Motor neuron (in vitro differentiated cells): ENCODE measurements around the gene KATNAL2. TPM values are rescaled to one million over a fixed set of nuclear protein-coding genes. Genes with fewer than 3 reads are reported as not detected.

Source experiments
- ATAC-seq, 8 experiments: fragments of 200-7000 bp; cut with Tn5 transposase; replicated peaks in 6 of 8; 2 replicates each; pipeline ENCODE4 v1.8.0; 2021; ENCODE audit warnings: mild to moderate bottlenecking in 8 of 8, moderate library complexity in 8 of 8
- H3K27ac ChIP-seq, 2 donors: fragments of 250-450 bp; sonication (Bioruptor Pico); 2 replicates each; pipeline ENCODE4 v1.9.0; 2021; ENCODE audit warnings: antibody characterized with exemption in 2 of 2, mild to moderate bottlenecking in 2 of 2, moderate library complexity in 1 of 2
- H3K4me1 ChIP-seq, 2 donors: fragments of 250-450 bp; sonication (Bioruptor Pico); replicated peaks in 1 of 2; 2 replicates each; pipeline ENCODE4 v1.6.1; 2021; ENCODE audit warnings: antibody characterized with exemption in 2 of 2, mild to moderate bottlenecking in 2 of 2, moderate library complexity in 1 of 2
- H3K4me3 ChIP-seq, 5 donors: fragments of 250-450 bp; sonication (Bioruptor Pico); 2 replicates each; pipeline ENCODE4 v1.9.0; 2021; ENCODE audit warnings: antibody characterized with exemption in 5 of 5, mild to moderate bottlenecking in 5 of 5, moderate library complexity in 4 of 5
- in situ Hi-C, 9 experiments: fragments of 400-800 bp; cut with MboI; loops; one replicate each; pipeline ENCODE4 v1.15.0; 2021; ENCODE audit warnings: low sequenced_read_pairs in 9 of 9, low pct_unique_long_range_greater_than_20kb in 2 of 9; ENCODE audit not compliant: unreplicated experiment in 9 of 9
- total RNA-seq, 8 experiments: library from RNA; unstranded; fragments of 300-600 nt; gene quantifications; 2 replicates each; pipeline versions ENCODE4 v1.2.3 to v1.2.4, GENCODE V29; 2022

KATNAL2 gene
- total RNA-seq, 8 experiments from 2014 or later = 3.7 to 20.3 (median 8.1) TPM

DNA sequence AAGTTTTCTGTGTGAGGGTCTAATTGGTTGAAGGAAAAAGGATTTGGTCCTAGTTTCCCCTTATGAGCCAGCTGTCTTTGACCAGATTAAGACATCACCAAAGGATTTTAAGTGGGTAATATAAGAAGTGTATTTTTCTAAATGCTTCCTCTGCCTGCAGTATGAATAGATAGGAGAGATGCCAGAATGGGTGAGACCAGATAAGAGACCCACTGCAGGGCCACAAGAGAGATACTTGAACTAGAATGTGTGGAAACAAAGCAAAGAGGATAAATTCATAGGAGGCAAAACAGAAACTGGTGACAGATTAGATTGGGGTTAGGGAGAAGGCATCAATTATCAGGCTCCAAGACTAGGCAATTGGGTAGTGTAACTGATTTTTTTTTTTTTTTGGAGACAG lies 234.0 kb downstream of the KATNAL2 start:
- ATAC-seq = no peak
- Histone ChIP-seq H3K4me3 (peak overlapping the region; percentile 61 to 98 (median 70)), H3K4me1 (peaks cover 4 to 9% of the 10 kb centered on the region in 2 donors), H3K27ac (peak overlapping the region; percentile 87 to 95)
- in situ Hi-C loops = no loop called here

Other genes with a start within 250 kb of the KATNAL2 start
- 1 to 10 TPM in 4 of 8 experiments, under 1 TPM in 4; 0.10 to 2.8 (median 0.88) TPM for gene ST8SIA5, start 160.5 kb upstream of the KATNAL2 start, total RNA-seq
- 10 to 100 TPM; 15.4 to 37.5 (median 19.9) TPM for gene PIAS2, start 95 bp upstream of the KATNAL2 start, total RNA-seq
- 1 to 10 TPM in 2 of 8 experiments, under 1 TPM in 6; 0.13 to 2.6 (median 0.30) TPM for gene ELOA2, start 118.0 kb downstream of the KATNAL2 start, total RNA-seq
- gene HDHD2, start 232.9 kb downstream of the KATNAL2 start, total RNA-seq = 10 to 100 TPM; 25.4 to 50.0 (median 39.8) TPM